GM18508 (cell line): ENCODE data around the gene KLRB1.
"Not testable (repeated sequence)": the region's sequence is repeated elsewhere in the genome, so short reads cannot be mapped to it uniquely, and the experiment has no call there.

Experiments
- ATAC-seq: cut with Tn5 transposase; IDR thresholded peaks from one replicate; pipeline ENCODE4 v1.9.1; 2021; ENCODE audit warnings: moderate number of reproducible peaks; ENCODE audit not compliant: insufficient read depth, unreplicated experiment

Gene KLRB1

GRCh38 chr12:9625019-9625418 lies 17.3 kb upstream of the KLRB1 start:
- ATAC-seq: no peak

GRCh38 chr12:9619411-9620179 lies 11.9 kb upstream of the KLRB1 start:
- no peak for ATAC-seq

GRCh38 chr12:9618906-9619305 lies 11.2 kb upstream of the KLRB1 start:
- ATAC-seq: not testable (repeated sequence)

- ATAC-seq: no peak
Measured at GRCh38 chr12:9617124-9617523, 9.4 kb upstream of the KLRB1 start.

GRCh38 chr12:9615420-9616136 lies 7.9 kb upstream of the KLRB1 start:
- ATAC-seq: no peak

- not testable (repeated sequence) for ATAC-seq
Measured at GRCh38 chr12:9610606-9611005, 2.9 kb upstream of the KLRB1 start.

- no peak for ATAC-seq
Measured at GRCh38 chr12:9606736-9607372, 862 bp downstream of the KLRB1 start.

- no peak for ATAC-seq
Measured at GRCh38 chr12:9606247-9606646, 1.5 kb downstream of the KLRB1 start.

GRCh38 chr12:9605483-9605882 lies 2.2 kb downstream of the KLRB1 start:
- ATAC-seq: no peak

- no peak for ATAC-seq
Measured at GRCh38 chr12:9604287-9604686, 3.4 kb downstream of the KLRB1 start.

- not testable (repeated sequence) for ATAC-seq
Measured at GRCh38 chr12:9600426-9600825, 7.3 kb downstream of the KLRB1 start.

- no peak for ATAC-seq
Measured at GRCh38 chr12:9598363-9598762, 9.4 kb downstream of the KLRB1 start.

- ATAC-seq: no peak
Measured at GRCh38 chr12:9597365-9597764, 10.4 kb downstream of the KLRB1 start.

GRCh38 chr12:9590441-9590840 lies 17.3 kb downstream of the KLRB1 start:
- no peak for ATAC-seq

- no peak for ATAC-seq
Measured at GRCh38 chr12:9588749-9589148, 19.0 kb downstream of the KLRB1 start.

- ATAC-seq: no peak
Measured at GRCh38 chr12:9587987-9588600, 19.6 kb downstream of the KLRB1 start.

- not testable (repeated sequence) for ATAC-seq
Measured at GRCh38 chr12:9577729-9578128, 30.0 kb downstream of the KLRB1 start.

- not testable (repeated sequence) for ATAC-seq
Measured at GRCh38 chr12:9567151-9567550, 40.6 kb downstream of the KLRB1 start.

- ATAC-seq: not testable (repeated sequence)
Measured at GRCh38 chr12:9566113-9566512, 41.6 kb downstream of the KLRB1 start.

- not testable (repeated sequence) for ATAC-seq
Measured at GRCh38 chr12:9564418-9564817, 43.3 kb downstream of the KLRB1 start.
